Keratinocyte (primary cell): ENCODE results near the gene CDC20B. TPM values are rescaled to one million over a fixed set of nuclear protein-coding genes. Genes with fewer than 3 reads are reported as not detected.

ENCODE experiments used
- DNase-seq: peaks from one replicate; pipeline ENCODE4 v3.0.0-alpha.2; 2011; ENCODE audit warnings: low read depth, missing footprints, low spot score
- FAIRE-seq: peaks from 2 replicates; lab custom pipeline; 2011; peaks lifted over from hg19 to GRCh38; lab: Jason Lieb, UNC
- H2AFZ ChIP-seq: 2 replicates; pipeline ENCODE4 v1.6.0; 2012; ENCODE audit warnings: low read length, control low read depth, inconsistent platforms; ENCODE audit not compliant: control insufficient read depth
- H3K27ac ChIP-seq: 2 replicates; pipeline ENCODE4 v1.5.1; 2011; ENCODE audit warnings: low read length; ENCODE audit not compliant: control insufficient read depth, insufficient read depth
- H3K27me3 ChIP-seq: 3 replicates; pipeline ENCODE4 v1.6.0; 2011; ENCODE audit warnings: low read length; ENCODE audit not compliant: control insufficient read depth, insufficient read depth; ENCODE audit errors: extremely low read depth
- H3K36me3 ChIP-seq, 2 experiments: 2 replicates in 1 of 2; 3 replicates in 1 of 2; pipeline ENCODE4 v1.5.1; 2011; ENCODE audit warnings: low read length in 2 of 2, mild to moderate bottlenecking in 1 of 2; ENCODE audit not compliant: control insufficient read depth in 2 of 2, insufficient read depth in 2 of 2; ENCODE audit errors: extremely low read depth in 1 of 2
- H3K4me1 ChIP-seq: 3 replicates; pipeline ENCODE4 v1.5.1; 2011; ENCODE audit warnings: low read length; ENCODE audit not compliant: control insufficient read depth, insufficient read depth; ENCODE audit errors: extremely low read depth
- H3K4me2 ChIP-seq: 3 replicates; pipeline ENCODE4 v1.6.0; 2011; ENCODE audit warnings: low read depth, low read length; ENCODE audit not compliant: control insufficient read depth, insufficient read depth; ENCODE audit errors: extremely low read depth
- H3K4me3 ChIP-seq, 3 experiments: fragments of 200-600 bp in 1 of 3; sonication (generic) in 1 of 3; 2 replicates in 2 of 3; 3 replicates in 1 of 3; pipeline ENCODE4 v1.5.1; 2011 to 2016; ENCODE audit warnings: low read length in 3 of 3, mild to moderate bottlenecking in 3 of 3, control low read depth in 2 of 3, inconsistent platforms in 1 of 3, low read depth in 1 of 3, mixed read lengths in 1 of 3, mixed run types in 1 of 3, moderate library complexity in 1 of 3; ENCODE audit not compliant: control insufficient read depth in 2 of 3, insufficient read depth in 2 of 3; ENCODE audit errors: extremely low read depth in 1 of 3
- H3K79me2 ChIP-seq: 2 replicates; pipeline ENCODE4 v1.6.0; 2012; ENCODE audit warnings: low read length; ENCODE audit not compliant: control insufficient read depth, insufficient read depth
- H3K9ac ChIP-seq: 3 replicates; pipeline ENCODE4 v1.6.0; 2011; ENCODE audit warnings: low read length; ENCODE audit not compliant: control insufficient read depth, insufficient read depth; ENCODE audit errors: extremely low read depth
- H3K9me1 ChIP-seq: 3 replicates; pipeline ENCODE4 v1.6.0; 2011; ENCODE audit warnings: low read length; ENCODE audit not compliant: control insufficient read depth, insufficient read depth; ENCODE audit errors: extremely low read depth
- H3K9me3 ChIP-seq: 2 replicates; pipeline ENCODE4 v1.5.1; 2012; ENCODE audit warnings: low read depth, low read length; ENCODE audit not compliant: control insufficient read depth
- H4K20me1 ChIP-seq: 3 replicates; pipeline ENCODE4 v1.6.0; 2011; ENCODE audit warnings: low read length; ENCODE audit not compliant: control insufficient read depth, insufficient read depth; ENCODE audit errors: extremely low read depth
- EZH2 ChIP-seq: IDR thresholded peaks from one replicate; pipeline ENCODE4 v1.6.1; 2012; ENCODE audit warnings: inconsistent platforms, mild to moderate bottlenecking, low read length, moderate library complexity
- dilution Hi-C: fragments of 300-500 bp; cut with MboI; formaldehyde crosslinking; loops from one replicate; pipeline ENCODE4 v1.7.0; 2020; ENCODE audit warnings: low sequenced_read_pairs; ENCODE audit not compliant: extremely low pct_ligation_motif_present
- polyA plus RNA-seq, 5 experiments: library from polyadenylated mRNA; depleted of rRNA in 3 of 5; stranded (reverse) in 3 of 5; stranded (forward) in 1 of 5; unstranded in 1 of 5; fragments of >200 nt; gene quantifications; 1 replicate in 1 of 5; 2 replicates in 3 of 5; 3 replicates in 1 of 5; pipeline versions ENCODE4 v1.2.1 to v1.2.3, GENCODE V29; 2011 to 2012; ENCODE audit warnings: missing spikeins in 2 of 5, low read depth in 1 of 5, low replicate concordance in 1 of 5
- TF ChIP-seq, protein P1 (sequence below), 3 experiments: IDR thresholded peaks in 1 of 3; conservative IDR thresholded peaks in 1 of 3; optimal IDR thresholded peaks in 1 of 3; 2 replicates in 2 of 3; 3 replicates in 1 of 3; pipeline versions ENCODE3 to v1.5.1; 2011; ENCODE audit warnings: low read length in 3 of 3, mild to moderate bottlenecking in 3 of 3, moderate library complexity in 2 of 3, control low read depth in 1 of 3, inconsistent platforms in 1 of 3; ENCODE audit not compliant: insufficient read depth in 2 of 3; ENCODE audit errors: extremely low read depth in 1 of 3

The CDC20B gene
- polyA plus RNA-seq, 1 donor (not counting 4 experiments of a cell fraction or from before 2014, with no cell fraction given), result 0.03 TPM

DNA sequence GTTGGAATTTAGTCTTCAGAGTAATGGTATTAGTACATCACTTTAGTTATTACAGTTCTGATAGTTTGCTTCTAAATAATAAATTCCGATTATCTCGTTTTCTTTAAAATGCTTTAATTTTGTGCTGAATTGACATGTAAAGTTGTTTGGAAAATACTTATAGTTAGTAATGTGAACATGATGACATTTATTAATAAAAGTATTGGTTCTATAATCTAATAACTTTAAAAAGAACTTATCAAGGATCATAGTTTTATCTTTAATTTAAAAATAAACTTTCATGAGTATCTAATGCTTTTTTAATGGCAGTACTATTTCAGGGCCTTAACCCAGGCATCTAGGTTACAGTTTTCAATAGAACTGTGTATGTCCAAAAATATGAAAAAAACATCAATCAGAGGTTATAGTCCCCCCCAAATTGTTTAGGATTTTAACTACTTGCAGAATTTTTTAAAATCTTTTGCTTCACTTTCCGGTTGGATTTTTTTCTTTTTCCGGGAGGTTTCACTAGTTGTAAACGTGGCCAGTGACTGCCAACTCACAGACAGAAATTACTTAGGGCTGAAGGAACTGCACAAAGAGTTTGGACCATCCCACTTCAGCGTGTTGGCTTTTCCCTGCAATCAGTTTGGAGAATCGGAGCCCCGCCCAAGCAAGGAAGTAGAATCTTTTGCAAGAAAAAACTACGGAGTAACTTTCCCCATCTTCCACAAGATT is 12.3 kb downstream of the CDC20B start:
- peak overlapping the region; percentile 86 for H3K27ac ChIP-seq
- DNase-seq (no peak), FAIRE-seq (peak; percentile 96)
- H2AFZ ChIP-seq, result peak overlapping the region; percentile 96
- peaks cover 5% of the 10 kb centered on the region for H3K4me1 ChIP-seq
- H3K36me3 ChIP-seq, result peaks cover 0 to 4% of the 10 kb centered on the region in 2 experiments
- dilution Hi-C loops, result no loop called here
- peak overlapping the region; percentile 80 for H3K9ac ChIP-seq
- H3K4me3 ChIP-seq, result peak overlapping the region; percentile 47 to 96 (median 96)
- peaks cover 8% of the 10 kb centered on the region for H3K79me2 ChIP-seq
- H3K27me3 ChIP-seq, result no peaks in the 10 kb centered on the region
- no peak for TF ChIP-seq EZH2
- H3K4me2 ChIP-seq, result peak overlapping the region; percentile 88
- H4K20me1 ChIP-seq, result no peaks in the 10 kb centered on the region
- H3K9me3 ChIP-seq, result no peaks in the 10 kb centered on the region
- no peaks in the 10 kb centered on the region for H3K9me1 ChIP-seq

DNA sequence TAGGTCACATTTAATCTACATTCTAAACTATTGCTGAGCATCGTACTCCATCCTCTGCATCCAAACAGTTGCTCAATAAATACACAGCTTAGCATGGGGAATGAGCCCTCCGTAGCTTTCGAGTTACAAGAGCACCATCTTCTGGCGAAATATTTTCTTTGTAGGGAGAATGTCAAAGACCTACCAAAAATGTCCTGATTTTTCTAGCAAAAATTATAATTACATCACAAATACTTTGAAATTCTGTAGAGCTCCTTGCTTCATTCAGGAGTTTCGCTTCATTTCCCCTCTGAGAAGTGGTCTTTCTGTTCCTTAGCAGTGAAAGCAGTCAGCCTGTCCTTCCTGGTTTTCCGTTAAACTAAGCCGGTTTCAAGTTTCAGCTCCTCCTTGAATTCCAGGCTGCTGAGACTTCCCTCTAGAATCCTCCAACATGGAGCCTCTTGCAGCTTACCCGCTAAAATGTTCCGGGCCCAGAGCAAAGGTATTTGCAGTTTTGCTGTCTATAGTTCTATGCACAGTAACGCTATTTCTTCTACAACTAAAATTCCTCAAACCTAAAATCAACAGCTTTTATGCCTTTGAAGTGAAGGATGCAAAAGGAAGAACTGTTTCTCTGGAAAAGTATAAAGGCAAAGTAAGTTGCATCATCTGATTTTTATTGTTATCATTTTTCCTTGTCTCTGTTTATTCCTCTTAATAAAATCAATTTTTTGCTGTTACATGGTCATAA is 13.0 kb downstream of the CDC20B start, which contains the start of gene GPX8:
Gene GPX8, plus strand, starts transcription at position 409 of the 730 bp plus-strand sequence. Its CDS starts 22 bp downstream, at position 431.
- Histone ChIP-seq H3K4me1 (peaks cover 7% of the 10 kb centered on the region), H3K27me3 (no peaks in the 10 kb centered on the region), H3K9me3 (no peaks in the 10 kb centered on the region), H2AFZ (peak within 1 kb of the TSS; percentile 96), H3K9me1 (no peaks in the 10 kb centered on the region), H3K4me2 (peak within 1 kb of the TSS; percentile 88), H3K36me3 (peaks cover 0 to 4% of the 10 kb centered on the region in 2 experiments), H3K27ac (peak within 1 kb of the TSS; percentile 86), H3K79me2 (peaks cover 8% of the 10 kb centered on the region), H3K4me3 (peak within 1 kb of the TSS; percentile 47 to 96 (median 96)), H3K9ac (peak within 1 kb of the TSS; percentile 80), H4K20me1 (no peaks in the 10 kb centered on the region)
- dilution Hi-C loops, result no loop called here
- TF ChIP-seq EZH2, result no peak
- TF ChIP-seq, protein P1, sequence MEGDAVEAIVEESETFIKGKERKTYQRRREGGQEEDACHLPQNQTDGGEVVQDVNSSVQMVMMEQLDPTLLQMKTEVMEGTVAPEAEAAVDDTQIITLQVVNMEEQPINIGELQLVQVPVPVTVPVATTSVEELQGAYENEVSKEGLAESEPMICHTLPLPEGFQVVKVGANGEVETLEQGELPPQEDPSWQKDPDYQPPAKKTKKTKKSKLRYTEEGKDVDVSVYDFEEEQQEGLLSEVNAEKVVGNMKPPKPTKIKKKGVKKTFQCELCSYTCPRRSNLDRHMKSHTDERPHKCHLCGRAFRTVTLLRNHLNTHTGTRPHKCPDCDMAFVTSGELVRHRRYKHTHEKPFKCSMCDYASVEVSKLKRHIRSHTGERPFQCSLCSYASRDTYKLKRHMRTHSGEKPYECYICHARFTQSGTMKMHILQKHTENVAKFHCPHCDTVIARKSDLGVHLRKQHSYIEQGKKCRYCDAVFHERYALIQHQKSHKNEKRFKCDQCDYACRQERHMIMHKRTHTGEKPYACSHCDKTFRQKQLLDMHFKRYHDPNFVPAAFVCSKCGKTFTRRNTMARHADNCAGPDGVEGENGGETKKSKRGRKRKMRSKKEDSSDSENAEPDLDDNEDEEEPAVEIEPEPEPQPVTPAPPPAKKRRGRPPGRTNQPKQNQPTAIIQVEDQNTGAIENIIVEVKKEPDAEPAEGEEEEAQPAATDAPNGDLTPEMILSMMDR (optimal IDR thresholded peaks at IDR 0.05 in 1 of 3, IDR thresholded peaks at IDR 0.05 in 1 of 3, conservative IDR thresholded peaks at IDR 0.05 in 1 of 3; ENCODE audit: extremely low read depth in 1 of 3, insufficient read depth in 2 of 3, low read length in 3 of 3), result peak; percentile 49 to 60 (median 58)
- DNase-seq (no peak), FAIRE-seq (peak; percentile 95)
